Measurements from ENCODE around the gene SAMD13. TPM values are rescaled to one million over a fixed set of nuclear protein-coding genes. Genes with fewer than 3 reads are reported as not detected.

SAMD13 gene
- total and polyA plus RNA-seq, 2 donors (not counting 1 experiment from before 2014, with no cell fraction given), result 0.42 TPM; not detected in 1

DNA sequence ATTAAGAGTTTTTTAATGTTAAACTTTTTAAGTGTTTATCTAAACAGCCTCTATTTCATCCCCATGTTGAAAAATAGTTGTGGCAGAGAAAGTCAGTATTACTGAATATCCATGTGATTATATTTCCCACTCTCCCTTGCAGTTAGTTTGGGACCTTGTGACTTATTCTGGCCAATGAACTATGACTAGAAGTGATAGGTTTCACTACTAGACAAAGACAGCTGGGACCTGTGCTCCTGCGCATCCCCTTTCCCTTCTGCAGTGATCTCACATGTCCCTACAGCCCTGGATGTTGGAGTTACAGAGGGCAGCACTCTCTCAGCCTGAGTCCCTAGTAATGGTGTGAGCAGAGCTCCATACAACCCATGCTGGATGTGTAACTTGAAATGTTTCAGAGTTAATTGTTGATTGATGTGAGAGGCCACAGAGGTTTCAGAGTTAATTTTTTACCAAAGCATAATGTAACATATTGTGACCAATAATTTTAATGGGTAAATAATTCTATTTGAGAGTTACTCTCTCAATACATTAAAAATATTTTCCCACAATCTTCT is 18.7 kb upstream of the SAMD13 start:
- intact Hi-C loops (cut with micrococcal nuclease), result no loop called here
- Histone ChIP-seq H3K9me3 (ENCODE audit: control extremely low read depth in 1 of 3, control insufficient read depth in 2 of 3, insufficient read depth in 1 of 3, low read length in 2 of 3) (peaks cover 4 to 6% (median 5%) of the 10 kb centered on the region in 3 donors), H3K4me3 (ENCODE audit: control extremely low read depth in 1 of 5, extremely low read depth in 1 of 5, insufficient read depth in 1 of 5, low read depth in 2 of 5, low read length in 4 of 5) (no peak overlapping the region), H3K4me1 (ENCODE audit: control insufficient read depth in 2 of 2, insufficient read depth in 2 of 2, low read length in 2 of 2) (no peaks in the 10 kb centered on the region), H3K9ac (ENCODE audit: low read length) (no peak overlapping the region), H3K27me3 (replicated peaks in 1 of 4; ENCODE audit: control extremely low read depth in 1 of 4, control insufficient read depth in 3 of 4, insufficient read depth in 4 of 4, low read length in 3 of 4) (no peaks in the 10 kb centered on the region), H4K20me1 (ENCODE audit: control insufficient read depth, insufficient read depth, low read length, poor library complexity, severe bottlenecking) (no peaks in the 10 kb centered on the region), H3K79me2 (ENCODE audit: control insufficient read depth, insufficient read depth, low read length) (no peaks in the 10 kb centered on the region), H2AFZ (ENCODE audit: insufficient read depth, low read depth, low read length, poor library complexity, severe bottlenecking) (no peak overlapping the region), H3K36me3 (replicated peaks in 1 of 2; ENCODE audit: control extremely low read depth in 1 of 2, control insufficient read depth in 1 of 2, extremely low read depth in 1 of 2, insufficient read depth in 2 of 2, low read length in 1 of 2) (no peaks in the 10 kb centered on the region), H3K27ac (ENCODE audit: low read length in 2 of 2) (no peak overlapping the region), H3K4me2 (replicated peaks; ENCODE audit: low read depth, low read length, poor library complexity, severe bottlenecking) (no peak overlapping the region)
- TF ChIP-seq, protein P1, sequence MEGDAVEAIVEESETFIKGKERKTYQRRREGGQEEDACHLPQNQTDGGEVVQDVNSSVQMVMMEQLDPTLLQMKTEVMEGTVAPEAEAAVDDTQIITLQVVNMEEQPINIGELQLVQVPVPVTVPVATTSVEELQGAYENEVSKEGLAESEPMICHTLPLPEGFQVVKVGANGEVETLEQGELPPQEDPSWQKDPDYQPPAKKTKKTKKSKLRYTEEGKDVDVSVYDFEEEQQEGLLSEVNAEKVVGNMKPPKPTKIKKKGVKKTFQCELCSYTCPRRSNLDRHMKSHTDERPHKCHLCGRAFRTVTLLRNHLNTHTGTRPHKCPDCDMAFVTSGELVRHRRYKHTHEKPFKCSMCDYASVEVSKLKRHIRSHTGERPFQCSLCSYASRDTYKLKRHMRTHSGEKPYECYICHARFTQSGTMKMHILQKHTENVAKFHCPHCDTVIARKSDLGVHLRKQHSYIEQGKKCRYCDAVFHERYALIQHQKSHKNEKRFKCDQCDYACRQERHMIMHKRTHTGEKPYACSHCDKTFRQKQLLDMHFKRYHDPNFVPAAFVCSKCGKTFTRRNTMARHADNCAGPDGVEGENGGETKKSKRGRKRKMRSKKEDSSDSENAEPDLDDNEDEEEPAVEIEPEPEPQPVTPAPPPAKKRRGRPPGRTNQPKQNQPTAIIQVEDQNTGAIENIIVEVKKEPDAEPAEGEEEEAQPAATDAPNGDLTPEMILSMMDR (IDR thresholded peaks at IDR 0.05), result no peak
- TF ChIP-seq EZH2 (IDR thresholded peaks at IDR 0.05; ENCODE audit: borderline replicate concordance, insufficient read depth, low read depth, low read length, poor library complexity, severe bottlenecking), result no peak
- ChIA-PET CTCF (no interaction called here), POLR2A (no interaction called here)
- ATAC-seq (ENCODE audit: low read depth) (no peak), DNase-seq (no peak)
- H3K27me3 Mint-ChIP-seq, result peaks cover 19% of the 10 kb centered on the region
- H3K4me3 Mint-ChIP-seq, result no peak overlapping the region
- no peaks in the 10 kb centered on the region for H3K4me1 Mint-ChIP-seq
- WGBS (ENCODE audit: insufficient coverage), result no CpG with 5 or more reads among the region's 1 CpG
- peaks cover 4% of the 10 kb centered on the region for H3K9me3 Mint-ChIP-seq (ENCODE audit: insufficient read depth)
- H3K27ac Mint-ChIP-seq, result no peak overlapping the region

DNA sequence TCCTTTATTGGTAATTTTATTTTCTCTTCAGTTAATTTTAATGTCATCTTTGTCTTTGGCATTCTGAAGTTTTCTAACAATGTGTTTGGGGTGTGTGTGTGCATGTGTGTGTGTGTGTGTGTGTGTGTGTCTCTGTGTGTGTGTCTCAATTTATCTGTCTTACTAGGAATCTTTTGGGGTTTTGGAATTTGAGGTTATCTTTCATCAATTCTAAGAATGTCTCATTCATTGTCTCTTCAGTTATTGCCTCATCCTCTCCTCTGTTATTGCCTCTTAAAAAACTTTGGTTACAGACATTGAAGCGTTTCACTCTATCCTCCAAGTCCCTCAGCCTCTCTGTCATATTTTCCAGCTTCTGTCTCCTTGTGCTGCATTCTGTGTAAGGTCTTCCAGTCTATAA is 18.1 kb upstream of the SAMD13 start:
- H3K4me3 Mint-ChIP-seq, result no peak overlapping the region
- H3K9ac ChIP-seq (ENCODE audit: low read length), result no peak overlapping the region
- no peaks in the 10 kb centered on the region for H3K4me1 Mint-ChIP-seq
- no peak overlapping the region for H3K4me2 ChIP-seq (replicated peaks; ENCODE audit: low read depth, low read length, poor library complexity, severe bottlenecking)
- no peak overlapping the region for H3K27ac Mint-ChIP-seq
- H3K4me3 ChIP-seq (ENCODE audit: control extremely low read depth in 1 of 5, extremely low read depth in 1 of 5, insufficient read depth in 1 of 5, low read depth in 2 of 5, low read length in 4 of 5), result no peak overlapping the region
- H3K9me3 ChIP-seq (ENCODE audit: control extremely low read depth in 1 of 3, control insufficient read depth in 2 of 3, insufficient read depth in 1 of 3, low read length in 2 of 3), result peaks cover 4 to 9% (median 8%) of the 10 kb centered on the region in 3 donors
- H3K36me3 ChIP-seq (replicated peaks in 1 of 2; ENCODE audit: control extremely low read depth in 1 of 2, control insufficient read depth in 1 of 2, extremely low read depth in 1 of 2, insufficient read depth in 2 of 2, low read length in 1 of 2), result no peaks in the 10 kb centered on the region
- H4K20me1 ChIP-seq (ENCODE audit: control insufficient read depth, insufficient read depth, low read length, poor library complexity, severe bottlenecking), result no peaks in the 10 kb centered on the region
- DNase-seq (no peak), ATAC-seq (ENCODE audit: low read depth) (no peak)
- no peaks in the 10 kb centered on the region for H3K27me3 ChIP-seq (replicated peaks in 1 of 4; ENCODE audit: control extremely low read depth in 1 of 4, control insufficient read depth in 3 of 4, insufficient read depth in 4 of 4, low read length in 3 of 4)
- H3K27ac ChIP-seq (ENCODE audit: low read length in 2 of 2), result no peak overlapping the region
- POLR2A ChIA-PET, result no interaction called here
- H2AFZ ChIP-seq (ENCODE audit: insufficient read depth, low read depth, low read length, poor library complexity, severe bottlenecking), result no peak overlapping the region
- intact Hi-C loops (cut with micrococcal nuclease), result no loop called here
- H3K79me2 ChIP-seq (ENCODE audit: control insufficient read depth, insufficient read depth, low read length), result no peaks in the 10 kb centered on the region
- no peaks in the 10 kb centered on the region for H3K4me1 ChIP-seq (ENCODE audit: control insufficient read depth in 2 of 2, insufficient read depth in 2 of 2, low read length in 2 of 2)
- CTCF ChIA-PET, result no interaction called here
- peaks cover 4% of the 10 kb centered on the region for H3K9me3 Mint-ChIP-seq (ENCODE audit: insufficient read depth)
- WGBS (ENCODE audit: insufficient coverage), result 60% methylated on average over 1 of the region's 1 CpG
- H3K27me3 Mint-ChIP-seq, result peaks cover 19% of the 10 kb centered on the region
- TF ChIP-seq, protein P1 (IDR thresholded peaks at IDR 0.05), result no peak
- TF ChIP-seq EZH2 (IDR thresholded peaks at IDR 0.05; ENCODE audit: borderline replicate concordance, insufficient read depth, low read depth, low read length, poor library complexity, severe bottlenecking), result no peak

Data from B cell (primary cell).